GM13976 (cell line): ENCODE results near the gene RAD51B.

Experiments
- DNase-seq: peaks from one replicate; pipeline ENCODE4 v3.0.0; 2012; ENCODE audit warnings: low spot score
- in situ Hi-C: fragments of 300-500 bp; cut with MboI; formaldehyde crosslinking; loops from one replicate; pipeline ENCODE4 v1.12.0; 2022; ENCODE audit warnings: low sequenced_read_pairs, mixed read lengths, inconsistent platforms; ENCODE audit not compliant: unreplicated experiment
- TF ChIP-seq, protein P1 (sequence below): IDR thresholded peaks from 2 replicates; pipeline ENCODE4 v1.5.1; 2012; ENCODE audit warnings: borderline replicate concordance, mild to moderate bottlenecking; ENCODE audit not compliant: insufficient read depth; ENCODE audit errors: extremely low read depth, missing control alignments, control extremely low read depth

RAD51B gene

DNA sequence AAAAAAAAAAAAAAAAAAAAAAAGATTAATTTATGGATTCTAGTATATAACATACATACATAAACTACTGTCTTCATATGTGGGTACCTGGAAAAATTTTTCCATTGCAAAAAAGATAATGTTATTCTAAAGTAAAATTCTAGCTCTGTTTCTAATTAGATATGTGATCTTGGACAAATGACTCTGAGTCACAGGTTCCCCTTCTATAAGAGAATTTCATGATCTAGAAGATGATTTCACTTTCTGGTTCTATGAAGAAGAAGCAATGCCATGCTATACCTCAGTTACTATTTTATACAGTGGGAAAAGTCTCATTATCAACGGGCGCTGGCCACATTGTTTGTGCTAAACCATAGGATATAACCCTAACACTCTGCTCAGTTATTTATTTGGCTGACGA, 622.0 kb downstream of the RAD51B start:
- in situ Hi-C loops = no loop called here
- no peak for DNase-seq
- TF ChIP-seq, protein P1, sequence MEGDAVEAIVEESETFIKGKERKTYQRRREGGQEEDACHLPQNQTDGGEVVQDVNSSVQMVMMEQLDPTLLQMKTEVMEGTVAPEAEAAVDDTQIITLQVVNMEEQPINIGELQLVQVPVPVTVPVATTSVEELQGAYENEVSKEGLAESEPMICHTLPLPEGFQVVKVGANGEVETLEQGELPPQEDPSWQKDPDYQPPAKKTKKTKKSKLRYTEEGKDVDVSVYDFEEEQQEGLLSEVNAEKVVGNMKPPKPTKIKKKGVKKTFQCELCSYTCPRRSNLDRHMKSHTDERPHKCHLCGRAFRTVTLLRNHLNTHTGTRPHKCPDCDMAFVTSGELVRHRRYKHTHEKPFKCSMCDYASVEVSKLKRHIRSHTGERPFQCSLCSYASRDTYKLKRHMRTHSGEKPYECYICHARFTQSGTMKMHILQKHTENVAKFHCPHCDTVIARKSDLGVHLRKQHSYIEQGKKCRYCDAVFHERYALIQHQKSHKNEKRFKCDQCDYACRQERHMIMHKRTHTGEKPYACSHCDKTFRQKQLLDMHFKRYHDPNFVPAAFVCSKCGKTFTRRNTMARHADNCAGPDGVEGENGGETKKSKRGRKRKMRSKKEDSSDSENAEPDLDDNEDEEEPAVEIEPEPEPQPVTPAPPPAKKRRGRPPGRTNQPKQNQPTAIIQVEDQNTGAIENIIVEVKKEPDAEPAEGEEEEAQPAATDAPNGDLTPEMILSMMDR = no peak

GRCh38 chr14:68442828-68443629, 623.5 kb downstream of the RAD51B start:
- TF ChIP-seq, protein P1 = no peak
- in situ Hi-C loops = no loop called here
- DNase-seq = no peak

GRCh38 chr14:68444449-68445168, 625.0 kb downstream of the RAD51B start:
- in situ Hi-C loops = no loop called here
- no peak for DNase-seq
- TF ChIP-seq, protein P1 = no peak

GRCh38 chr14:68446243-68447040, 626.9 kb downstream of the RAD51B start:
- in situ Hi-C loops = no loop called here
- no peak for DNase-seq
- TF ChIP-seq, protein P1 = no peak

DNA sequence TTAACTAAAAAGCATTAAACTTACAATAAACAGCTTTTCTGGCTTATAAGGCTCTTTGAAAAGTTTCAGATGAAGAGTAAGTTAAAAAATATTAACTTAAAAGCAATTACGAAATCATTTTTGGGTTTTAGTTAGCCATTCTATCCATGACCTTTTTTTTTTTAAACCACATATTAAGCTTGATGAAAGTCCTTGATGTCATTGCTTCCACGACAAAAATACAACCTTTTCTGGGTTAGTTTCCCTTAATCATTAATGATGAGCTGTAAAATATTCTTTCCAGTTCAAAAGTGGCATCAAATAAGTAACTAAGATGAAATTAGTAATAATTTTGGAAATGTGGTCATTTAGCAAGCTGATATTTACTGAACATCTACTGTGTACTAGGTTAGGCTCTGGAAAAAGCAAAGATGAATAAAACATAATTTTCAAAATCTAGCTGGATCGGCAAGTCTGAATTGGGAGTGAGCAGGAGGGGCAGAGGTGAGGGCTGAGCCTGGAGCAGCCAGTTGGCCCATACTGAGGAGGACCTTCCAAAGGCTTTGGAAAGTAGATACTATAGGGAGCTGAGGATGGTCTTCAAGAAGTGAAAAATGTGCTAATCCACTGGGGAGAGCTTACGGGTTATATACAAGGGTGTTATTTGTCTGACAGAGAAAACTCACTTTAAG, 628.1 kb downstream of the RAD51B start:
- no peak for DNase-seq
- TF ChIP-seq, protein P1 = no peak
- in situ Hi-C loops = no loop called here
